GM21360 (cell line): ENCODE data around the gene CCBE1.
"Not testable (repeated sequence)": the region's sequence is repeated elsewhere in the genome, so short reads cannot be mapped to it uniquely, and the experiment has no call there.

Source experiments
- ATAC-seq: cut with Tn5 transposase; IDR thresholded peaks from one replicate; pipeline ENCODE4 v1.9.1; 2021; ENCODE audit warnings: mild to moderate bottlenecking, moderate library complexity; ENCODE audit not compliant: unreplicated experiment

CCBE1 gene

GRCh38 chr18:59658941-59659340 lies 38.3 kb downstream of the CCBE1 start:
- ATAC-seq, result no peak

GRCh38 chr18:59657012-59657411 lies 40.2 kb downstream of the CCBE1 start:
- ATAC-seq, result peak; percentile 90

- no peak for ATAC-seq
Observed at GRCh38 chr18:59656373-59656887, 40.8 kb downstream of the CCBE1 start.

- no peak for ATAC-seq
Observed at GRCh38 chr18:59655676-59656075, 41.5 kb downstream of the CCBE1 start.

DNA sequence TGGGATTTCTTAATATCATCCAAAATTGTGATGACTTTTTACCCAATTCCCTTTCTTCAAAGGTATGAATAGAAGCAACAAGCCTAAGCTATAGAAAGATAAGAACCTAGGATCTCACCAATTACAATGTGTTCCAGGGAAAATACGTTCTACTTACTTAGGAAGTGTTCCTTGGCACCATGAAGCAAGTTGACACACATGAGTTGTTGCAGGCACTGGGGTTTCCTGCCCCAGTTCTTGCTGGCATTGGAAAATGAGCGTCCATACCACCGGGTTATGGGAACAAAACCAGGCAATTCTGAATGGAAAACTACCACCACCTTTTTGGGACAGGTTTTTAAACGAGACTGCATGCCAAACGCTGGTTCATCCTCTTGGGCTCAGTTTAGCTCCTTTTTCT lies 46.2 kb downstream of the CCBE1 start:
- ATAC-seq, result no peak

- ATAC-seq, result no peak
Observed at GRCh38 chr18:59650266-59650820, 46.9 kb downstream of the CCBE1 start.

DNA sequence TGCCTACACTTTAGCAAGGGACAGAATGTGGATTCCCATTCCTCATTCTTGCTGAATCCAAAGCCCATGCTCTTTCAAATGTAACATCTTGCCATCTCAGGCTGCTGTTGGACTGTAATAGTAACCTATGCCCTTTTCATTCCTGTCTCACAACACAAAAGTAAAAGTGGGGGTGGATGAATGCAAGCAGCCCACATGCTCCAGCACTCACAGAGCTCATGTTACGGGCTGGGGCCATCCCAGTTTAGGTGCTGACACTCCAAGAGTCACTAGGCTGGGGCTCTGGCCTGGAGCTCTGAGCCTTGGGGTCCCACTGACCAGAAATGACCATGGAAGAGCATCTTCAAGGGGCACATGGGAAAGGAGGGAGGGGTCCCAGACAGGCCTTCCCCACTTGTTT lies 47.6 kb downstream of the CCBE1 start:
- ATAC-seq, result no peak

DNA sequence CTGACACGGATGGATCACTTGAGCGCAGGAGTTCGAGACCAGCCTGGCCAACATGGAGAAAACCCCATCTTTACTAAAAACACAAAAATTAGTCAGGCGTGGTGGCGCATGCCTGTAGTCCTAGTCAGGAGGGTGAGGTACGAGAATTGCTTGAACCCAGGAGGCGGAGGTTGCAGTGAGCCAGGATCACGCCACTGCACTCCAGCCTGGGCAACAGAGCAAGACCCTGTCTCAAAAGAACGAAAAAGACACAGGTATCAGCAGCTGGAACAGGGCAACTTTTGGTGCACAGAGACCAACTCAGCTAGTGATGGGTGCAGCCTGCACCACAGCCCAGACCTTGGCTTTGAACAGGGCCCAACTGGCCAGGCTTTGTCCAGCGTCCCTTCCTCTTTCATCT lies 48.8 kb downstream of the CCBE1 start:
- not testable (repeated sequence) for ATAC-seq

- ATAC-seq, result no peak
Observed at GRCh38 chr18:59646963-59647307, 50.3 kb downstream of the CCBE1 start.

DNA sequence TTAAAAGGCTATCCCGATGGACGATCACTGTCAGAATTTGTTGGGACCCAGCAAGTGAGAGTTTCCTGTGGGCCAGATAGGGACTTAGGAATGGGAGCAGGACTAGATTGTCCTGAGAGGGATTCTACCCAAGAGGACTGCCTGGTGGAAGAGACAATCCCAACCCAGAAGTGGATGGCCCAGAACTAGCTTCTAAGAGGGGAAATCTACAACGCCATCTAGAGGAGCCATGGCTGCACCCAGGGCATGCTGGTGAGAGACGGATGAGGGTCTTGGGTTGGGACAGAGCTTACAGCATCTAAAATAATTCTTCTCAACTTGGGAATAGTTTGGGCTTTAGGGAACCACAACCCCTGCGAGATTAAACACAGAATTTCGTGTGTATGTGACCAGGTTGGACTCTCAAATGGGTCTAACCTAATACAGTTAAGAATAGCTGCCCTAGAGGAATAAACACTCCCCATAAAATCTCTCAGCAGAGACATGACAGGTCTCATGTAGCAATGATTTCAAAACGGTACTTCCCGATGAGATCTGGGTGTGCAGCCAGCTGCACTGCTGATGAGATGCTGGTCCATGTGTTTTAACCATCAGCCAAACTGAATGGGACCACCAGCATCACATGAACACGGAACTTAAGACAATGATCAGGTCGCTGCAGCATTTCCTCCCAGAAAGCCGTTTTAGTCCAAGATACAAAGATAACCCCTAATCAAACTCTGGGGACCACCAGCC lies 50.8 kb downstream of the CCBE1 start:
- no peak for ATAC-seq

DNA sequence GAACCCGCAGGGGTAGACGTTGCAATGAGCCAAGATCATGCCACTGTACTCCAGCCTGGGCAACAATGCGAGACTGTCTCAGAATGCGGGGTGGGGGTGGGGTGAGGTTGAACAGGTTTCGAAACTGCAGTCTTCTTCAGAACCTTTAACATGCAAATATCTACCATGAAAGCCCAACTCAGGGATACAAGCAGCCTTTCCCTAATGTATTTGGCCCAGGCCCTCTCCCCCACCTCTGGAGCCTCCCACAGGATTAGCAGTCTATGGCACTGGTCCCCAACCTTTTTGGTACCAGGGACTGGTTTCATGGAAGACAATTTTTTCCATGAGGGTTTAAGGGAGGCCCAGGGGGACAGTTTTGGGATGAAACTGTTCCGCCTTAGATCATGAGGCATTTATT lies 53.5 kb downstream of the CCBE1 start:
- no peak for ATAC-seq

DNA sequence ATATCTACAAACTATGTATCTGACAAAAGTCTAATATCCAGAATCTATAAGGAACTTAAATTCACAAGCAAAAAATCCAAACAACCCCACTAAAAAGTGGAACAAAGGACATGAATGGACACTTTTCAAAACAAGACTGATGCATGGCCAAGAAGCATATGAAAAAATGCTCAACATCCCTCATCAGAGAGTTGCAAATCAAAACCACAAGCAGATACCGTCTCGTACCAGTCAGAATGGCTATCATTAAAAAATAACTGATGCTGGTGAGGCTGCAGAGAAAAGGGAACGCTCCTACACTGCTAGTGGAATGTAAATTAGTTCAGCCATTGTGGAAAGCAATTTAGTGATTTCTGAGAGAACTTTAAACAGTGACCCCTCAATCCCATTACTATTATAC lies 56.5 kb downstream of the CCBE1 start:
- ATAC-seq, result no peak

DNA sequence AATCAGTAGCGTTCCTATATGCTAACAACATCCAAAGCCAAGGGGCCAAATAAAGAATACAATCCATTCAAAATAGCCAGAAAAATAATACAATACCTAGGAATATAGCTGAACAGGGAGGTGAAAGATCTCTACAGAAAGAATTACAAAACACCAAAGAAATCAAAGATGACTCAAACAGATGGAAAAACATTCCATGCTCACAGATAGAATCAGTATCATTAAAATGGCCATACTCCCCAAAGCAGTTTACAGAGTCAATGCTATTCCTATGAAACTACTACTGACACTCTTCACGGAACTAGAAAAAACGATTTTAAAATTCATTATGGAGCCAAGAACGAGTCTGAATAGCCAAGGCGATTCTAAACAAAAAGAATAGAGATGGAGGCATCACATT lies 57.4 kb downstream of the CCBE1 start:
- no peak for ATAC-seq

DNA sequence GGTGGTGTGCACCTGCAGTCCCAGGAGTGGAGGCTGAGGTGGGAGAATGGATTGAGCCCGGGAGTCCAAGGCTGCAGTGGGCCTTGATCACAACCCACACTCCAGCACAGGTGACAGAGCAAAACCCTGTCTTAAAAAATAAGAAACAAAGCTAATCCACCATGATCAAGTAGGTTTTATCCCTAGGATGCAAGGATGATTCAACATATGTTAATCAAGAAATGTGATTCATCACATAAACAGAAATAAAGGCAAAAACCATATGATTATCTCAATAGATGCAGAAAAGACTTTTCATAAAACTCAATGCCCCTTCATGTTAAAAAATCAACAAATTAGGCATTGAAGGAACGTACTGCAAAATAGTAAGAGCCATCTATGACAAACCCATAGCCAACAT lies 58.1 kb downstream of the CCBE1 start:
- ATAC-seq, result no peak

GRCh38 chr18:59633961-59634485 lies 63.2 kb downstream of the CCBE1 start:
- no peak for ATAC-seq

DNA sequence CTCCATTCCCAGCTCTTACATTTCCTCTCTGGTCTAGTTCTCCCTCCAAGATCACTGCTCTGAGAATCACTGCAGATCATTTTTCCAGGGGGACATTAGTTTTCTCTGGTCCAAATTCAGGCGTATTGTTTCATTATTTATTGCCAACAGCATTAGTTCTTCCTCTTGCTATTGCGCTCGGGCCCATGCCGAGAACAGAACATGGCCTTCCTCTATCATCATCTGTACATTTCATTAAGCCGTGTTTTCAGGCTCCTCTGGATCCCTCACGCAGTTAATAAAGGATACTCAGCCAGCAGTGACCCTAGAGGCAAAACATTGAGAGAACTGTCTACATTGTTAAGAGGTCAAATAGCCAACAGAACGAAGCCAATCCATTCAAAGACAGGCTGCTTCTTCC lies 63.9 kb downstream of the CCBE1 start:
- no peak for ATAC-seq

DNA sequence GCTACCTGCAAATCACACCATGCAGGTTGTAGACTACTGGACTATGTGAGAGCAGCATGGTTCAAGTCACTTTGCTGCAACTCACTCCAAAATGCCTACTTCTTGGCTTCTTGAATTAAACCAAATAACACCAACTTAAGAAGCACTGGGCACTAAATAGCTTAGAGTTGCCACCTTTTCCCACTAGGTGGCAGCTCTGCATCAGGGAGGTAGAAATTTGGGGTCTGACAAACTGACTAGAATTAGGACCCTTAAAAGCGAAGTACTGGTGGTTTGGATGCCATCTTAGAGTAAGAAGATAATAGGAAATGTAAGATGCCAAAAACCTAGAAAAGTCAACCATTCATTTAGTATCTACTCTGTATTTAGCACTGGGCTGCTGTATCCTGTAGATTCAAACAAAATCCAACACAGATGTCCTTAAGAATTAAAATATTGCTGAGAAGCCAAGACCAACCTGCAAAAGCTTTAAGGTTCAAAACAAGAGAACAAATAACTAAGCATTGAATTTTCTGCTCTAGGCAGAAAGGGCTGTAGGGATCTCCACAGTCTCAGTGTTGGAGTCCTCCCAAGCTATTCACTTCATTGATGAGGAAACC lies 65.5 kb downstream of the CCBE1 start:
- ATAC-seq, result no peak

DNA sequence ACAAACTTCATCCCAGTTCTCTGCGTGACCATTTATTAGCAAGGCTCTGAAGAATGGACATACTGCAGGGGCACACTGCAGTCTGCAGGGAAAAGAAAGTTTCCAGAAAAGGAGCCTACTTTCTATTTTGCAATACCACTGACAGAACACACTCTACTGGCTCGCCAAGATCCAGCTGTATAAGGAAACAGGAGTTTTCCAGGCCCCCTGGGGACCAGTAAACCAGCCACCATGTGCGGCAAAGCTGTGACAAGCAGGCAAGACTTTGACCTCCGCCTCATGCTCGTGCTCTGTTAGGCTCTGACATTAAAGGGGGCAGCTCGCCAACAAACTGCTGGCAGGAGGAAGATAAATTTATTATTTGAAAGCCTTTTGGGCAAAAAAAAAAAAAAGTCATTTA lies 67.3 kb downstream of the CCBE1 start:
- no peak for ATAC-seq

DNA sequence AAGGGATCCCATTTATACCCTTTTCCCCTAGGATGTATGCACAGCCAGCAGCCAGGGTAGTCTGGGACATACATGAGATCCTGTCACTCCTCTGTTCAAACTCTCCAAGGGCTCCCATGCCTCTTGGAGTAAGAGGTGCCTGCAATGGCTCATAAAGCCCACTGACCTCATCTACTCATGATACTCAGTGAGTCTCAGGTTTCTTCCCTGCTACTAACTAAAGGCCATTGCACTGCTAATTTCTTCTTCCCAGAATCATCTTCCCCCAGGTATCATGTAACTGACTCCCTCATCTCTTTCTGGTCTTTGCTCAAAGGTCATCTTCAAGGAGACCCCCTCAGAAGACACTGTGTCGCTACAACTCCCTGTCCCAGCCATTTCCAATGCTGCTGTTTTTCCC lies 68.2 kb downstream of the CCBE1 start:
- ATAC-seq, result no peak

GRCh38 chr18:59627414-59627813 lies 69.8 kb downstream of the CCBE1 start:
- no peak for ATAC-seq

- no peak for ATAC-seq
Observed at GRCh38 chr18:59624369-59624765, 72.9 kb downstream of the CCBE1 start.
